ENCODE data around the gene NDOR1.

The NDOR1 gene

GRCh38 chr9:137221095-137221505 is 15.6 kb downstream of the NDOR1 start:
- DNase-seq (ENCODE audit: low read depth): no peak

- no peak for DNase-seq (ENCODE audit: low read depth)
These were observed 16.1 kb downstream of the NDOR1 start for GRCh38 chr9:137221506-137222111.

- DNase-seq (ENCODE audit: low read depth): no peak
These were observed 16.9 kb downstream of the NDOR1 start, which contains the start of gene RNF208 for GRCh38 chr9:137222190-137223077. TSS of gene RNF208 (minus strand) at chr9:137222240. CDS start at chr9:137221212, 1,028 bp downstream.

- peak; percentile 98 for DNase-seq (ENCODE audit: low read depth)
These were observed 17.8 kb downstream of the NDOR1 start for GRCh38 chr9:137223078-137223970.

- DNase-seq (ENCODE audit: low read depth): no peak
These were observed 19.6 kb downstream of the NDOR1 start, which contains the start of gene CYSRT1 for GRCh38 chr9:137224830-137225694. TSS of gene CYSRT1 (plus strand) at chr9:137225174. CDS start at chr9:137225622, 448 bp downstream.

- DNase-seq (ENCODE audit: low read depth): no peak
These were observed 20.3 kb downstream of the NDOR1 start for GRCh38 chr9:137225699-137226331.

- no peak for DNase-seq (ENCODE audit: low read depth)
These were observed 21.0 kb downstream of the NDOR1 start for GRCh38 chr9:137226338-137227053.

GRCh38 chr9:137227054-137227852 is 21.8 kb downstream of the NDOR1 start, which contains the start of gene RNF224:
TSS of gene RNF224 (plus strand) at chr9:137227502. CDS start at chr9:137228336, 834 bp downstream.
- DNase-seq (ENCODE audit: low read depth): peak; percentile 77

GRCh38 chr9:137227853-137228505 is 22.5 kb downstream of the NDOR1 start:
- DNase-seq (ENCODE audit: low read depth): no peak

- DNase-seq (ENCODE audit: low read depth): no peak
These were observed 23.0 kb downstream of the NDOR1 start for GRCh38 chr9:137228506-137228967.

- no peak for DNase-seq (ENCODE audit: low read depth)
These were observed 23.7 kb downstream of the NDOR1 start for GRCh38 chr9:137228968-137229896.

GRCh38 chr9:137229903-137230704 is 24.6 kb downstream of the NDOR1 start:
- DNase-seq (ENCODE audit: low read depth): no peak

- no peak for DNase-seq (ENCODE audit: low read depth)
These were observed 25.3 kb downstream of the NDOR1 start, which contains the start of gene SLC34A3 for GRCh38 chr9:137230705-137231371. TSS of gene SLC34A3 (plus strand) at chr9:137230901. CDS start at chr9:137231703, 802 bp downstream.

GRCh38 chr9:137231372-137232039 is 26.0 kb downstream of the NDOR1 start:
- DNase-seq (ENCODE audit: low read depth): no peak

- DNase-seq (ENCODE audit: low read depth): no peak
These were observed 26.6 kb downstream of the NDOR1 start for GRCh38 chr9:137232101-137232500.
